HEK293 (cell line): Measurements from ENCODE around the gene ADCY4.

Experiments
- CTCF ChIP-seq: fragments of 450-650 bp; formaldehyde crosslinking; IDR thresholded peaks from 2 replicates; pipeline ENCODE4 v1.5.1; 2016; ENCODE audit warnings: missing biosample characterization, missing genetic modification characterization
- WT1 ChIP-seq: fragments of 450-650 bp; formaldehyde crosslinking; IDR thresholded peaks from 2 replicates; pipeline ENCODE4 v1.5.1; 2016; ENCODE audit warnings: missing biosample characterization, missing genetic modification characterization
- ZBTB48 ChIP-seq: fragments of 450-650 bp; formaldehyde crosslinking; IDR thresholded peaks from 2 replicates; pipeline ENCODE4 v1.5.1; 2016; ENCODE audit warnings: missing biosample characterization, missing genetic modification characterization
- ZFP3 ChIP-seq: fragments of 450-650 bp; formaldehyde crosslinking; IDR thresholded peaks from 2 replicates; pipeline ENCODE4 v1.5.1; 2016; ENCODE audit warnings: low read depth, missing biosample characterization, missing genetic modification characterization
- ZNF133 ChIP-seq: fragments of 450-650 bp; formaldehyde crosslinking; IDR thresholded peaks from 2 replicates; pipeline ENCODE4 v1.5.1; 2016; ENCODE audit warnings: missing biosample characterization, missing genetic modification characterization
- ZNF184 ChIP-seq: fragments of 450-650 bp; IDR thresholded peaks from 2 replicates; pipeline ENCODE4 v1.5.1; 2018; ENCODE audit warnings: missing biosample characterization, mild to moderate bottlenecking, missing genetic modification characterization
- ZNF292 ChIP-seq: fragments of 450-650 bp; formaldehyde crosslinking; IDR thresholded peaks from 2 replicates; pipeline ENCODE4 v1.5.1; 2016; ENCODE audit warnings: low read depth, missing biosample characterization, missing genetic modification characterization, borderline replicate concordance
- ZNF561 ChIP-seq: fragments of 450-650 bp; IDR thresholded peaks from 2 replicates; pipeline ENCODE4 v1.5.1; 2018; ENCODE audit warnings: missing biosample characterization, missing genetic modification characterization, borderline replicate concordance
- ZNF747 ChIP-seq: fragments of 450-650 bp; formaldehyde crosslinking; IDR thresholded peaks from 2 replicates; pipeline ENCODE4 v1.5.1; 2016; ENCODE audit warnings: missing biosample characterization, missing genetic modification characterization

- TF ChIP-seq ZFP3 (tag by site-specific recombination) (no peak), ZNF561 (tag by site-specific recombination) (no peak), CTCF (no peak), ZNF747 (no peak), ZBTB48 (tag by site-specific recombination) (no peak), WT1 (no peak), ZNF133 (tag by site-specific recombination) (no peak), ZNF184 (tag by site-specific recombination) (no peak), ZNF292 (tag by site-specific recombination) (no peak)
Measured at GRCh38 chr14:24316597-24316950, 18.3 kb downstream of the ADCY4 start.
